Glomerular visceral epithelial cell (primary cell): Measurements from ENCODE around the gene ERO1A.

Experiments used
- DNase-seq: peaks from one replicate; pipeline ENCODE4 v3.0.0-alpha.2; 2016; ENCODE audit errors: extremely low spot score

ERO1A gene

DNA sequence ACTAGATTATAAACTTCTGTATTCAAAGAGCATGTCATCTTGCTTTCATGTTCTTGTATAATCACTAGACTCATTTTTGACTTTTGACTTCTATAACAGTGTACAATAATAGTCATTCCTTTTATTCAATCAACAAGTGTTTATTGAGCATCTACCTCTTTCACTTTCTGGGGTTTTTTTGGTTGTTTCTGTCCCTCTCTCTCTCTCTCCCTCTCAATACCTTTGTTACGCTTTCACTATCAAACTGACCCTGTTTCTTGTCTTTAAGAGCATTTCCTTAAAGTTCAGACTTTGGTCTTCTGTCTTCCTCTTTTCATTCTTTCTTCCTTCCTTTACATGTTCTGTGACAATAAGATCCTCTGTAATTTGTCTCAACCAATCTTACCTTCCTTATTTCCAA is 93.2 kb downstream of the ERO1A start:
- no peak for DNase-seq

- no peak for DNase-seq
Measured at GRCh38 chr14:52599974-52600373, 95.4 kb downstream of the ERO1A start.

DNA sequence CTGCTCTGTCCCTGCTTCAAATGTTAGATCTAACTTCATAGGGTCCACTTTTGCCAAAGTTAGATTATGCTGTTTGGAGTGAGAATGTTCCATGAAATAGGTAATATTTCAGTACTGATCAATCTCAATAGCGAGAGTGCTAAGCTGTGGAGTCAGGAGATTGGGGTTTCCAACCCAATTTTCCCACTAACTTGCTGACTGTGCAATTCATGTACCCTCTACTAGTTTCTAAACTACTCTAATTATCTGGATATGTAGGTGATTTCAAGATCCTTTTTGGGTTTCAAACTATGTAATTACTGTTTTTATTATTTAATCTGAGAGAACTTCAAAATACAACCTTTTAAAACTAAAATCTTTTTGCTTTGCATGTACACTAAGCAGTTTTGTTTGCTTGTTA is 96.8 kb downstream of the ERO1A start:
- DNase-seq = no peak

DNA sequence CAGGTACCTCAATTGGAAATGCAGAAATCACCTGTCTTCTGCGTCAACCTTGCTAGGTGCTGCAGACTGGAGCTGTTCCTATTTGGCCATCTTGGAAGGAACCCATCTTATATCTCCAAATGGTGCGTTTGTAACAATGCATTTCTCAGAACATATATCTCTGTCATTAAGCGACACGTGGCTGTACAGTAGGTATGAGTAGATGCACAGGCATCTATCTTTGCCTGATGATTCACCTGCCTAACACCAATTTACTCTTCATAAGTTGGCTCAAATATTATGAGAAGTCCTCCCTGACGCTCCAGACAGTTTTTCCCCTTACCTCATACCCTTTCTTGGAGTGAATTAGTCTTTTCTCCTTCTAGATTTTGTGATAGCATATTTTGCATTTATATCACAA is 98.5 kb downstream of the ERO1A start:
- DNase-seq = peak; percentile 17

GRCh38 chr14:52596320-52596719 is 99.0 kb downstream of the ERO1A start:
- DNase-seq = no peak

GRCh38 chr14:52590318-52590717 is 105.0 kb downstream of the ERO1A start:
- no peak for DNase-seq
